22Rv1 (cell line): ENCODE data around the gene LRFN5.
"Not testable (repeated sequence)": the region's sequence is repeated elsewhere in the genome, so short reads cannot be mapped to it uniquely, and the experiment has no call there.

ENCODE experiments used
- H3K27ac ChIP-seq: fragments of 450-650 bp; 2 replicates; pipeline ENCODE4 v1.5.1; 2017
- CTCF ChIP-seq: fragments of 450-650 bp; IDR thresholded peaks from 2 replicates; pipeline ENCODE4 v1.5.1; 2017; ENCODE audit warnings: mild to moderate bottlenecking
- ZFX ChIP-seq: fragments of 450-650 bp; IDR thresholded peaks from 2 replicates; pipeline ENCODE4 v1.6.1; 2017; ENCODE audit warnings: antibody characterized with exemption, borderline replicate concordance

The LRFN5 gene

DNA sequence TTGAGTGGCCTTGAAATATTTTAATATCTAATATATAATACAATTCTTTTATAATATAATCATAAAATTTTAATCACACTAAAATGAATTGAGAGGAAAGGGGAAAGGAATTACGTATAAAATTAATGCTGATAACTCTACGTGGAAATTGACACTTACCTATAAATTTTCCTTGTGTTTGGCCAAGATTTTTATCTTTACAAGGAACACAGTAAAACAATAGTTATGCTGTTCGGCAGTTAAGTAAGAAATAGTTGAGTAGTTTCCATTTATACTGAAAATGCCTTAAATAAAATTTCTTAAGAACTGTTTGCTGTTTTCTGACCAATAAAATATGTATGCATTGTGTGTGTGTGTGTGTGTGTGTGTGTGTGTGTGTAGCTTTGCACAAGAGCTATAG lies 294.4 kb downstream of the LRFN5 start:
- TF ChIP-seq CTCF, result no peak
- no peak for TF ChIP-seq ZFX

DNA sequence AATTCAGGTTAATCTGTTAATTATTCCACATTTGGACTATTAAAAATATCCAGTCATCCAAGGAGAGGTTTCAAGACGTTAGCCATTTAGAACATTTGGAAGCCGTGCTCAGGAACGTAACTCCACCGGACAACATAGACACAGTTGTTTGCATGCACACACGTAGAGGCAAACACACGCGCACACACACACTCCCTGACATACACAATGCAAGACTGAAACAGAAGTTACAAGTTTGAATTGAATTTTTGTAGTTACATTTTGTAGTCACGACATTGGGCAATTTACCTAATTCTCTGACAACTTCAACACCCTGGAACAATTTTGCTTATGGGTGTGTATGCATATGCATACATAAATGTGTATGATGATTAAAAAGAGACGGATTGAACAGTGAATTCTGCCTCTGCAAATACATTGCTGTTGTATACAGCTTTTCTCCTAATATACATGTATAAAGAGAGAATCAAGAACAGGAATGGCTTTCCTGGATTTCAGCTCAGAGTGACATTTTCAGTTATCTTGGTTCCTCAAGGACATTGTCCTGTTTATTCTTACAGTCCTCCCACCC lies 298.8 kb downstream of the LRFN5 start:
- TF ChIP-seq CTCF (no peak), ZFX (no peak)
- H3K27ac ChIP-seq, result no peak overlapping the region

More for the DNA sequence above, 294.4 kb downstream of the LRFN5 start:
- H3K27ac ChIP-seq, result peak overlapping the region; percentile 9; the same call in 1 of the 2 replicates

DNA sequence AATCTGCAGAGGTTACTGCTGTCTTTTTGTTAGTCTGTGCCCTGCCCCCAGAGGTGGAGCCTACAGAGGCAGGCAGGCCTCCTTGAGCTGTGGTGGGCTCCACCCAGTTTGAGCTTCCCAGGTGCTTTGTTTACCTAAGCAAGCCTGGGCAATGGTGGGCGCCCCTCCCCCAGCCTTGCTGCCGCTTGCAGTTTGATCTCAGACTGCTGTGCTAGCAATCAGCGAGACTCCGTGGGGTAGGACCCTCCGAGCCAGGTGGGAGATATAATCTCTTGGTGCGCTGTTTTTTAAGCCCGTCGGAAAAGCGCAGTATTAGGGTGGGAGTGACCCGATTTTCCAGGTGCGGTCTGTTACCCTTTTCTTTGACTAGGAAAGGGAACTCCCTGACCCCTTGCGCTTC lies 304.5 kb downstream of the LRFN5 start:
- H3K27ac ChIP-seq, result not testable (repeated sequence)

GRCh38 chr14:41913398-41913797 lies 306.7 kb downstream of the LRFN5 start:
- no peak overlapping the region for H3K27ac ChIP-seq
- TF ChIP-seq ZFX (no peak), CTCF (no peak)

GRCh38 chr14:41915732-41916131 lies 309.1 kb downstream of the LRFN5 start:
- TF ChIP-seq ZFX (no peak), CTCF (no peak)
- no peak overlapping the region for H3K27ac ChIP-seq

GRCh38 chr14:41916313-41916712 lies 309.6 kb downstream of the LRFN5 start:
- TF ChIP-seq CTCF, result no peak
- no peak for TF ChIP-seq ZFX
- no peak overlapping the region for H3K27ac ChIP-seq

DNA sequence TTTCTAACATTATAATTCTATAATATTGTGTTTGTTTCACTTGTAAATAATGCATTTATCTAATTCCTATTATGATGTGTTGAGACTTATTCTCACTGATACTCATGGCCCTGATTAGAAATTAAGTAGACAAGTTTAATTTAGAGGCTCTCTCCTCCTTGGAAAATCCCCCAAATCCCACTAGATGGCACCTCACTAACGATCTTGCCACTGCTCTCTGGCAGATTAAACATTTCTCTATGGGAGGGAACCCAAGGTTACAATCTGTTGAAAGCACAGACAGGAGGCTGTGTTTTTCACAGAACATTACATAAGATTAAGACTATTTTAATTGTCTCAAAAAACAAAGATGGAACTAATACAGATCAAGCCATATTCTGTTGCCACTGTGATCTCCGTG lies 318.7 kb downstream of the LRFN5 start:
- no peak for TF ChIP-seq ZFX
- peak; percentile 60 for TF ChIP-seq CTCF
- peak overlapping the region; percentile 44 for H3K27ac ChIP-seq
